MM.1S (cell line): Measurements from ENCODE around the gene STK36.

Source experiments
- DNase-seq: peaks from one replicate; pipeline ENCODE4 v3.0.0-alpha.2; 2015
- H2AFZ ChIP-seq: fragments of 300-600 bp; sonication (generic); 2 replicates; pipeline ENCODE4 v1.6.0; 2016; ENCODE audit warnings: antibody characterized with exemption, low read length
- H3F3A ChIP-seq: fragments of 300-600 bp; sonication (generic); 2 replicates; pipeline ENCODE4 v1.6.1; 2016; ENCODE audit warnings: mild to moderate bottlenecking, antibody characterized with exemption, low read length, moderate library complexity, mixed read lengths; ENCODE audit not compliant: insufficient read depth
- H3K27ac ChIP-seq: fragments of 300-600 bp; sonication (generic); 2 replicates; pipeline ENCODE4 v1.5.1; 2016; ENCODE audit warnings: mild to moderate bottlenecking, low read length
- H3K27me3 ChIP-seq: fragments of 300-600 bp; sonication (generic); replicated peaks from 2 replicates; pipeline ENCODE4 v1.6.0; 2016; ENCODE audit warnings: low read length; ENCODE audit not compliant: insufficient read depth
- H3K36me3 ChIP-seq: fragments of 300-600 bp; sonication (generic); replicated peaks from 2 replicates; pipeline ENCODE4 v1.6.1; 2016; ENCODE audit warnings: mild to moderate bottlenecking, low read length, mixed read lengths; ENCODE audit not compliant: insufficient read depth
- H3K4me1 ChIP-seq: fragments of 300-600 bp; sonication (generic); 2 replicates; pipeline ENCODE4 v1.6.1; 2016; ENCODE audit warnings: low read length, mixed read lengths
- H3K4me2 ChIP-seq: fragments of 300-600 bp; sonication (generic); 2 replicates; pipeline ENCODE4 v1.6.0; 2016; ENCODE audit warnings: low read depth, low read length
- H3K4me3 ChIP-seq: fragments of 300-600 bp; sonication (generic); 2 replicates; pipeline ENCODE4 v1.5.1; 2016; ENCODE audit warnings: low read length, mixed read lengths
- H3K79me2 ChIP-seq: fragments of 300-600 bp; sonication (generic); 2 replicates; pipeline ENCODE4 v1.6.1; 2016; ENCODE audit warnings: mixed run types, low read length, mixed read lengths
- H3K9ac ChIP-seq: fragments of 300-600 bp; sonication (generic); 2 replicates; pipeline ENCODE4 v1.6.1; 2016; ENCODE audit warnings: low read length, mixed read lengths
- H3K9me2 ChIP-seq: fragments of 300-600 bp; sonication (generic); replicated peaks from 2 replicates; pipeline ENCODE4 v1.6.1; 2016; ENCODE audit warnings: mild to moderate bottlenecking, low read length, mixed read lengths; ENCODE audit not compliant: insufficient read depth
- H3K9me3 ChIP-seq: fragments of 300-600 bp; sonication (generic); replicated peaks from 2 replicates; pipeline ENCODE4 v1.6.1; 2016; ENCODE audit warnings: mild to moderate bottlenecking, low read length, mixed read lengths; ENCODE audit not compliant: insufficient read depth
- H4K20me1 ChIP-seq: fragments of 300-600 bp; sonication (generic); 2 replicates; pipeline ENCODE4 v1.6.1; 2016; ENCODE audit warnings: mild to moderate bottlenecking, low read length, moderate library complexity, mixed read lengths; ENCODE audit not compliant: insufficient read depth
- EZH2 ChIP-seq: fragments of 300-600 bp; sonication (generic); optimal IDR thresholded peaks from 2 replicates; pipeline ENCODE3; 2017; ENCODE audit warnings: low read depth, mild to moderate bottlenecking, antibody characterized with exemption, low read length, mixed read lengths
- EZH2phosphoT487 ChIP-seq: fragments of 300-600 bp; sonication (generic); IDR thresholded peaks from 2 replicates; pipeline ENCODE4 v1.6.1; 2018; ENCODE audit warnings: antibody characterized with exemption, low read length
- TF ChIP-seq, protein P1 (sequence below): fragments of 300-600 bp; sonication (generic); IDR thresholded peaks from 2 replicates; pipeline ENCODE4 v1.5.1; 2016; ENCODE audit warnings: antibody characterized with exemption, low read length, mixed read lengths

STK36 gene

DNA sequence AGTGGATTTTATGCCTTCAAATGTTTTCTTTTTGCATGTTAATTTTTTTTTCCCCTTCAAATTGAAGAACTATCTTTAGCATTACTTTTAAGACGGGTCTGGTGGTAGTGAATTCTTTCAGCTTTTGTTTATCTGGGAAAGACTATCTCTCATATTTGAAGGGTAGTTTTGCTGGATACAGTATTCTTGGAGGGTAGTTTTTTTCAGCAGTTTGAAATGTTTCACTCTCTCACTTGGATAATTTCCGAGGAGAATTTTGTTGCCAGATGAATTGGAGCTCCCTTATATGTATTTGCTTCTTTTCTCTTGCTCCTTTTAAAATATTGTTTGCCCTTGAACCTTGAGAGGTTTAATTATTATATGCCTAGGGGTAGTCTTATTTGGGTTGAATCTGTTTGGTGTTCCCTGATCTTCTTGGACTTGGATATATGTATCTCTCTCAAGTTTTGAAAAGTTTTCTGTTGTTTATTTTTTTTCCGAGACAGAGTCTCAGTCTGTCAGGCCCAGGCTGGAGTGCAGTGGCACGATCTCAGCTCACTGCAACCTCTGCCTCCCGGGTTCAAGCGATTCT lies 54.2 kb downstream of the STK36 start:
- no peaks in the 10 kb centered on the region for H3K36me3 ChIP-seq
- H3K9me3 ChIP-seq = no peaks in the 10 kb centered on the region
- H3K4me3 ChIP-seq = no peak overlapping the region
- no peak overlapping the region for H3K4me2 ChIP-seq
- no peak overlapping the region for H2AFZ ChIP-seq
- H3K79me2 ChIP-seq = peaks cover 84% of the 10 kb centered on the region
- no peak for DNase-seq
- H3K9ac ChIP-seq = no peak overlapping the region
- H3K27ac ChIP-seq = no peak overlapping the region
- peaks cover 15% of the 10 kb centered on the region for H3K4me1 ChIP-seq
- no peaks in the 10 kb centered on the region for H3K27me3 ChIP-seq
- no peaks in the 10 kb centered on the region for H3F3A ChIP-seq
- peaks cover 8% of the 10 kb centered on the region; the same call in 1 of the 2 replicates for H4K20me1 ChIP-seq
- no peaks in the 10 kb centered on the region for H3K9me2 ChIP-seq
- TF ChIP-seq, protein P1, sequence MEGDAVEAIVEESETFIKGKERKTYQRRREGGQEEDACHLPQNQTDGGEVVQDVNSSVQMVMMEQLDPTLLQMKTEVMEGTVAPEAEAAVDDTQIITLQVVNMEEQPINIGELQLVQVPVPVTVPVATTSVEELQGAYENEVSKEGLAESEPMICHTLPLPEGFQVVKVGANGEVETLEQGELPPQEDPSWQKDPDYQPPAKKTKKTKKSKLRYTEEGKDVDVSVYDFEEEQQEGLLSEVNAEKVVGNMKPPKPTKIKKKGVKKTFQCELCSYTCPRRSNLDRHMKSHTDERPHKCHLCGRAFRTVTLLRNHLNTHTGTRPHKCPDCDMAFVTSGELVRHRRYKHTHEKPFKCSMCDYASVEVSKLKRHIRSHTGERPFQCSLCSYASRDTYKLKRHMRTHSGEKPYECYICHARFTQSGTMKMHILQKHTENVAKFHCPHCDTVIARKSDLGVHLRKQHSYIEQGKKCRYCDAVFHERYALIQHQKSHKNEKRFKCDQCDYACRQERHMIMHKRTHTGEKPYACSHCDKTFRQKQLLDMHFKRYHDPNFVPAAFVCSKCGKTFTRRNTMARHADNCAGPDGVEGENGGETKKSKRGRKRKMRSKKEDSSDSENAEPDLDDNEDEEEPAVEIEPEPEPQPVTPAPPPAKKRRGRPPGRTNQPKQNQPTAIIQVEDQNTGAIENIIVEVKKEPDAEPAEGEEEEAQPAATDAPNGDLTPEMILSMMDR = no peak
- TF ChIP-seq EZH2 (no peak), EZH2phosphoT487 (no peak)

DNA sequence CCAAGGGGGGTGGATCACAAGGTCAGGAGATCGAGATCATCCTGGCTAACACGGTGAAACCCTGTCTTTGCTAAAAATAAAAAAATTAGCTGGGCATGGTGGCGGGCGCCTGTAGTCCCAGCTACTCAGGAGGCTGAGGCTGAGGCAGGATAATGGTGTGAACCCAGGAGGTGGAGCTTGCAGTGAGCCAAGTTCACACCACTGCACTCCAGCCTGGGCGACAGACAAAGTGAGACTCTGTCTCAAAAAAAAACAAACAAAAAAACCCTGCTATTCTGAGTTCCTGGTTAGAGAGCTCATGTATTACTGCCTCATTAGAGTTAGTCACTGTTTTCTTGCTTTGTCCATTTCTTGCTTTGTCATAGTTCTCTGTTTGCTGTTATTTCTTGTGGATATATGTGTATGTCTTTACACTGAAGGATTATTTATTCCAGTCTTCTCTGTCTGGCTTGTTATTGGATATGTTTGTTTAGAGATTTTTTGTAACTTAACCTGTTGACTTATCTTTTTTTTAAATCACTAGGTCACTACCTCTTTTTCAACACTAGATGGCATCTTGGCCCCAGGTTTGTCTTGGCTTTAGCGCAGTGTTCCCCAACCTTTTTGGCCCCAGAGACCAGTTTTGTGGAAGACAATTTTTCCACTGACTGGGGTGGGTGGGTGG lies 55.7 kb downstream of the STK36 start:
- no peak for TF ChIP-seq EZH2phosphoT487
- TF ChIP-seq, protein P1 = peak; percentile 51
- TF ChIP-seq EZH2 = no peak
- Histone ChIP-seq H3K27ac (no peak overlapping the region), H3K4me2 (no peak overlapping the region), H3F3A (0 out of 2 replicates have a peak, but pooled peaks cover 2% of the 10 kb centered on the region), H3K36me3 (no peaks in the 10 kb centered on the region), H3K9ac (no peak overlapping the region), H3K27me3 (no peaks in the 10 kb centered on the region), H3K4me1 (peaks cover 12% of the 10 kb centered on the region), H3K4me3 (no peak overlapping the region), H2AFZ (no peak overlapping the region), H3K9me2 (no peaks in the 10 kb centered on the region), H3K9me3 (no peaks in the 10 kb centered on the region), H4K20me1 (peaks cover 4% of the 10 kb centered on the region; the same call in 1 of the 2 replicates), H3K79me2 (peaks cover 84% of the 10 kb centered on the region)
- DNase-seq = peak; percentile 23

DNA sequence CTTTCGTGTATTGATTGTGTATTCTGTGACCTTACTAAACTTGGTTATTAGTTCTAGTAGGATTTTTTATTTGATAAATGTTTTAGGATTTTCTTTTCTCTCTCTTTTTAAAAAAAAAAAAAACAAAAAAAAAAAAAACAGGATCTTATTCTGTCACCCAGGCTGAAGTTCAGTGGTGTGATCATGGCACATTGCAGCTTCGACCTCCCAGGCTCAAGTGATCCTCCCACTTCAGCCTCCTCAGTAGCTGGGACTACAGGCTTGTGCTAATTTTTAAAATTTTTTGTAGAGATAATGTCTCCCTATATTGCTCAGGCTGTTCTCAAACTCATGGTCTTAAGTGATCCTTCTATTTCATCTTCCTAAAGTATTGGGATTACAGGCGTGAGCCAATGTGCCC lies 57.8 kb downstream of the STK36 start:
- TF ChIP-seq, protein P1 = no peak
- Histone ChIP-seq H3K9me3 (no peaks in the 10 kb centered on the region), H3K4me2 (no peak overlapping the region), H3K27me3 (no peaks in the 10 kb centered on the region), H2AFZ (no peak overlapping the region), H4K20me1 (no peaks in the 10 kb centered on the region), H3K79me2 (peaks cover 84% of the 10 kb centered on the region), H3K9me2 (no peaks in the 10 kb centered on the region), H3K36me3 (no peaks in the 10 kb centered on the region), H3F3A (0 out of 2 replicates have a peak, but pooled peaks cover 4% of the 10 kb centered on the region), H3K4me3 (no peak overlapping the region), H3K4me1 (peaks cover 24% of the 10 kb centered on the region), H3K27ac (no peak overlapping the region), H3K9ac (no peak overlapping the region)
- no peak for DNase-seq
